Measurements from ENCODE around the gene CLDN10.
"Not testable (repeated sequence)": the region's sequence is repeated elsewhere in the genome, so short reads cannot be mapped to it uniquely, and the experiment has no call there.

GRCh38 chr13:95565758-95566157 lies 13.2 kb downstream of the CLDN10 start:
- TF ChIP-seq, protein P1, sequence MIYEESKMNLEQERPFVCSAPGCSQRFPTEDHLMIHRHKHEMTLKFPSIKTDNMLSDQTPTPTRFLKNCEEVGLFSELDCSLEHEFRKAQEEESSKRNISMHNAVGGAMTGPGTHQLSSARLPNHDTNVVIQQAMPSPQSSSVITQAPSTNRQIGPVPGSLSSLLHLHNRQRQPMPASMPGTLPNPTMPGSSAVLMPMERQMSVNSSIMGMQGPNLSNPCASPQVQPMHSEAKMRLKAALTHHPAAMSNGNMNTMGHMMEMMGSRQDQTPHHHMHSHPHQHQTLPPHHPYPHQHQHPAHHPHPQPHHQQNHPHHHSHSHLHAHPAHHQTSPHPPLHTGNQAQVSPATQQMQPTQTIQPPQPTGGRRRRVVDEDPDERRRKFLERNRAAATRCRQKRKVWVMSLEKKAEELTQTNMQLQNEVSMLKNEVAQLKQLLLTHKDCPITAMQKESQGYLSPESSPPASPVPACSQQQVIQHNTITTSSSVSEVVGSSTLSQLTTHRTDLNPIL (CRISPR knock-in tag; IDR thresholded peaks at IDR 0.05; ENCODE audit: low read depth) = not testable (repeated sequence)
- TF ChIP-seq BACH2 (CRISPR knock-in tag; IDR thresholded peaks at IDR 0.05; ENCODE audit: borderline replicate concordance); RARB (CRISPR knock-in tag; IDR thresholded peaks at IDR 0.05); ZFP30 (CRISPR knock-in tag; IDR thresholded peaks at IDR 0.05); SNAI2 (CRISPR knock-in tag; IDR thresholded peaks at IDR 0.05): not testable (repeated sequence)
- TF ChIP-seq, protein P2, sequence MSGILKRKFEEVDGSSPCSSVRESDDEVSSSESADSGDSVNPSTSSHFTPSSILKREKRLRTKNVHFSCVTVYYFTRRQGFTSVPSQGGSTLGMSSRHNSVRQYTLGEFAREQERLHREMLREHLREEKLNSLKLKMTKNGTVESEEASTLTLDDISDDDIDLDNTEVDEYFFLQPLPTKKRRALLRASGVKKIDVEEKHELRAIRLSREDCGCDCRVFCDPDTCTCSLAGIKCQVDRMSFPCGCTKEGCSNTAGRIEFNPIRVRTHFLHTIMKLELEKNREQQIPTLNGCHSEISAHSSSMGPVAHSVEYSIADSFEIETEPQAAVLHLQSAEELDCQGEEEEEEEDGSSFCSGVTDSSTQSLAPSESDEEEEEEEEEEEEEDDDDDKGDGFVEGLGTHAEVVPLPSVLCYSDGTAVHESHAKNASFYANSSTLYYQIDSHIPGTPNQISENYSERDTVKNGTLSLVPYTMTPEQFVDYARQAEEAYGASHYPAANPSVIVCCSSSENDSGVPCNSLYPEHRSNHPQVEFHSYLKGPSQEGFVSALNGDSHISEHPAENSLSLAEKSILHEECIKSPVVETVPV (CRISPR knock-in tag; IDR thresholded peaks at IDR 0.05) = not testable (repeated sequence)
- TF ChIP-seq, protein P3, sequence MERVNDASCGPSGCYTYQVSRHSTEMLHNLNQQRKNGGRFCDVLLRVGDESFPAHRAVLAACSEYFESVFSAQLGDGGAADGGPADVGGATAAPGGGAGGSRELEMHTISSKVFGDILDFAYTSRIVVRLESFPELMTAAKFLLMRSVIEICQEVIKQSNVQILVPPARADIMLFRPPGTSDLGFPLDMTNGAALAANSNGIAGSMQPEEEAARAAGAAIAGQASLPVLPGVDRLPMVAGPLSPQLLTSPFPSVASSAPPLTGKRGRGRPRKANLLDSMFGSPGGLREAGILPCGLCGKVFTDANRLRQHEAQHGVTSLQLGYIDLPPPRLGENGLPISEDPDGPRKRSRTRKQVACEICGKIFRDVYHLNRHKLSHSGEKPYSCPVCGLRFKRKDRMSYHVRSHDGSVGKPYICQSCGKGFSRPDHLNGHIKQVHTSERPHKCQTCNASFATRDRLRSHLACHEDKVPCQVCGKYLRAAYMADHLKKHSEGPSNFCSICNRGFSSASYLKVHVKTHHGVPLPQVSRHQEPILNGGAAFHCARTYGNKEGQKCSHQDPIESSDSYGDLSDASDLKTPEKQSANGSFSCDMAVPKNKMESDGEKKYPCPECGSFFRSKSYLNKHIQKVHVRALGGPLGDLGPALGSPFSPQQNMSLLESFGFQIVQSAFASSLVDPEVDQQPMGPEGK (CRISPR knock-in tag; IDR thresholded peaks at IDR 0.05; ENCODE audit: borderline replicate concordance) = not testable (repeated sequence)

Data from SK-N-SH treated with all-trans-retinoic acid at 6 μM for 48 hours (cell line).